ENCODE results near the gene NAT8. TPM values are rescaled to one million over a fixed set of nuclear protein-coding genes. Genes with fewer than 3 reads are reported as not detected.

Gene NAT8
- polyA plus RNA-seq, 1 donor (not counting 4 experiments of a cell fraction or from before 2014, with no cell fraction given): not detected

- Histone ChIP-seq H3K27ac (ENCODE audit: control insufficient read depth, insufficient read depth, low read length) (no peak overlapping the region), H3K9me3 (ENCODE audit: control insufficient read depth, low read depth, low read length) (no peaks in the 10 kb centered on the region), H4K20me1 (ENCODE audit: control insufficient read depth, extremely low read depth, insufficient read depth, low read length) (no peaks in the 10 kb centered on the region), H3K9ac (ENCODE audit: control insufficient read depth, extremely low read depth, insufficient read depth, low read length) (no peak overlapping the region), H3K4me1 (ENCODE audit: control insufficient read depth, extremely low read depth, insufficient read depth, low read length) (no peaks in the 10 kb centered on the region), H3K27me3 (ENCODE audit: control insufficient read depth, extremely low read depth, insufficient read depth, low read length) (no peaks in the 10 kb centered on the region), H3K9me1 (ENCODE audit: control insufficient read depth, extremely low read depth, insufficient read depth, low read length) (no peaks in the 10 kb centered on the region), H3K4me2 (ENCODE audit: control insufficient read depth, extremely low read depth, insufficient read depth, low read depth, low read length) (no peak overlapping the region), H3K4me3 (ENCODE audit: control insufficient read depth in 2 of 3, extremely low read depth in 1 of 3, insufficient read depth in 2 of 3, low read depth in 1 of 3, low read length in 3 of 3) (no peak overlapping the region), H2AFZ (ENCODE audit: control insufficient read depth, low read length) (no peak overlapping the region), H3K36me3 (ENCODE audit: control insufficient read depth in 2 of 2, extremely low read depth in 1 of 2, insufficient read depth in 2 of 2, low read length in 2 of 2) (no peaks in the 10 kb centered on the region), H3K79me2 (ENCODE audit: control insufficient read depth, insufficient read depth, low read length) (no peaks in the 10 kb centered on the region)
- TF ChIP-seq CTCF (optimal IDR thresholded peaks at IDR 0.05 in 1 of 3, IDR thresholded peaks at IDR 0.05 in 1 of 3, conservative IDR thresholded peaks at IDR 0.05 in 1 of 3; ENCODE audit: extremely low read depth in 1 of 3, insufficient read depth in 2 of 3, low read length in 3 of 3) (no peak), EZH2 (IDR thresholded peaks at IDR 0.05; ENCODE audit: low read length) (no peak)
- FAIRE-seq: no peak
- DNase-seq (ENCODE audit: low read depth, low spot score): no peak
- dilution Hi-C loops (cut with MboI; ENCODE audit: extremely low pct_ligation_motif_present, low sequenced_read_pairs): no loop called here
Observed at GRCh38 chr2:73654175-73654574, 12.0 kb upstream of the NAT8 start.

- Histone ChIP-seq H3K9me3 (ENCODE audit: control insufficient read depth, low read depth, low read length) (no peaks in the 10 kb centered on the region), H3K9ac (ENCODE audit: control insufficient read depth, extremely low read depth, insufficient read depth, low read length) (no peak overlapping the region), H3K27ac (ENCODE audit: control insufficient read depth, insufficient read depth, low read length) (no peak overlapping the region), H3K4me1 (ENCODE audit: control insufficient read depth, extremely low read depth, insufficient read depth, low read length) (no peaks in the 10 kb centered on the region), H3K36me3 (ENCODE audit: control insufficient read depth in 2 of 2, extremely low read depth in 1 of 2, insufficient read depth in 2 of 2, low read length in 2 of 2) (no peaks in the 10 kb centered on the region), H3K4me3 (ENCODE audit: control insufficient read depth in 2 of 3, extremely low read depth in 1 of 3, insufficient read depth in 2 of 3, low read depth in 1 of 3, low read length in 3 of 3) (no peak overlapping the region), H3K9me1 (ENCODE audit: control insufficient read depth, extremely low read depth, insufficient read depth, low read length) (no peaks in the 10 kb centered on the region), H3K27me3 (ENCODE audit: control insufficient read depth, extremely low read depth, insufficient read depth, low read length) (no peaks in the 10 kb centered on the region), H3K79me2 (ENCODE audit: control insufficient read depth, insufficient read depth, low read length) (no peaks in the 10 kb centered on the region), H4K20me1 (ENCODE audit: control insufficient read depth, extremely low read depth, insufficient read depth, low read length) (no peaks in the 10 kb centered on the region), H3K4me2 (ENCODE audit: control insufficient read depth, extremely low read depth, insufficient read depth, low read depth, low read length) (no peak overlapping the region), H2AFZ (ENCODE audit: control insufficient read depth, low read length) (no peak overlapping the region)
- TF ChIP-seq CTCF (optimal IDR thresholded peaks at IDR 0.05 in 1 of 3, IDR thresholded peaks at IDR 0.05 in 1 of 3, conservative IDR thresholded peaks at IDR 0.05 in 1 of 3; ENCODE audit: extremely low read depth in 1 of 3, insufficient read depth in 2 of 3, low read length in 3 of 3) (no peak), EZH2 (IDR thresholded peaks at IDR 0.05; ENCODE audit: low read length) (no peak)
- dilution Hi-C loops (cut with MboI; ENCODE audit: extremely low pct_ligation_motif_present, low sequenced_read_pairs): no loop called here
- DNase-seq (ENCODE audit: low read depth, low spot score) (no peak), FAIRE-seq (no peak)
Observed at GRCh38 chr2:73652348-73652747, 10.1 kb upstream of the NAT8 start.
